GM18505 (cell line): ENCODE results near the gene PTPN1.
A peak's percentile ranks its signal among the peaks of the same experiment; 100 is the strongest.

ENCODE experiments used
- ATAC-seq: cut with Tn5 transposase; IDR thresholded peaks from one replicate; pipeline ENCODE4 v1.9.1; 2021; ENCODE audit not compliant: unreplicated experiment
- POLR2A ChIP-seq: IDR thresholded peaks from 4 replicates; pipeline ENCODE4 v1.6.1; 2011; ENCODE audit warnings: borderline replicate concordance; ENCODE audit not compliant: insufficient read depth, insufficient read length; ENCODE audit errors: extremely low read depth

Gene PTPN1

GRCh38 chr20:50513169-50514034 lies 3.2 kb downstream of the PTPN1 start:
- no peak for ATAC-seq
- peak; percentile 20 for TF ChIP-seq POLR2A

- no peak for ATAC-seq
- TF ChIP-seq POLR2A, result no peak
Measured at GRCh38 chr20:50514035-50514337, 3.8 kb downstream of the PTPN1 start.

GRCh38 chr20:50514750-50515149 lies 4.6 kb downstream of the PTPN1 start:
- no peak for TF ChIP-seq POLR2A
- no peak for ATAC-seq

GRCh38 chr20:50515471-50516106 lies 5.4 kb downstream of the PTPN1 start:
- ATAC-seq, result no peak

DNA sequence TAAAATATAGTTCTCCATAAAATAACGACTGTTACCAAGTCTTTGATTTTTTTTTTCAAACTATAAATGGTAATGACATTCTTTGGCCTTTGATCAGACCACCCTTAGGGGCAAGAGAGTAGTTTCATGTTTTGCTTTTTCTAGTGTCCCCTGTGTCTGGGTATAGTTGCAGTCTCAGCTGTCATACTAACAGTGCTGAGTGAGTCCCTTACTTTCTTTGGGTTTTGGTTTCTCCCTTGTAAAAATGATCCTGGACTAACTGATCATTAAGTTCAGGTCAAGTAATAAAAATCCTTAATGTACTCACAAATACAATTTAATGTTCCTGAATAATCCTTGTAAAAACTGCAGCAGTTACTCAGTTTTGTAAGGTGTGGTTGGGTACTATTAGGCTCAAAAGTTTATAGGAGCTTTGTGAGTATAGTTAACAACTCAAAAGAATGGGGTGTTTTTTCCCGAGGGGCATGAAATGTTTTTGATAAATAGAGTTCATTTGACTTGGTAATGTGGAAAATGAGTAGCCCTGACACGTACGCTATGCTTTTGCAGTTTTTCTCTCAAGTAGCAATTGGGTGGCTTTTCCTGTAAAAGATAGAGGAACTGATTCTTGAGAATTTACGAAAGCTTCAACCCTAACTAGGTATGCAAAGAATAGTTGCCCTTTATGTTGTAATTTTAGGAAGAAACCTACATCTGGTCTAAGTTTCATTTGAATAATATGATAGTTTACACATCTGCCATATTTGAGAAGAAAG lies 6.2 kb downstream of the PTPN1 start:
- no peak for ATAC-seq

More at GRCh38 chr20:50515471-50516106, 5.4 kb downstream of the PTPN1 start:
- TF ChIP-seq POLR2A, result no peak

DNA sequence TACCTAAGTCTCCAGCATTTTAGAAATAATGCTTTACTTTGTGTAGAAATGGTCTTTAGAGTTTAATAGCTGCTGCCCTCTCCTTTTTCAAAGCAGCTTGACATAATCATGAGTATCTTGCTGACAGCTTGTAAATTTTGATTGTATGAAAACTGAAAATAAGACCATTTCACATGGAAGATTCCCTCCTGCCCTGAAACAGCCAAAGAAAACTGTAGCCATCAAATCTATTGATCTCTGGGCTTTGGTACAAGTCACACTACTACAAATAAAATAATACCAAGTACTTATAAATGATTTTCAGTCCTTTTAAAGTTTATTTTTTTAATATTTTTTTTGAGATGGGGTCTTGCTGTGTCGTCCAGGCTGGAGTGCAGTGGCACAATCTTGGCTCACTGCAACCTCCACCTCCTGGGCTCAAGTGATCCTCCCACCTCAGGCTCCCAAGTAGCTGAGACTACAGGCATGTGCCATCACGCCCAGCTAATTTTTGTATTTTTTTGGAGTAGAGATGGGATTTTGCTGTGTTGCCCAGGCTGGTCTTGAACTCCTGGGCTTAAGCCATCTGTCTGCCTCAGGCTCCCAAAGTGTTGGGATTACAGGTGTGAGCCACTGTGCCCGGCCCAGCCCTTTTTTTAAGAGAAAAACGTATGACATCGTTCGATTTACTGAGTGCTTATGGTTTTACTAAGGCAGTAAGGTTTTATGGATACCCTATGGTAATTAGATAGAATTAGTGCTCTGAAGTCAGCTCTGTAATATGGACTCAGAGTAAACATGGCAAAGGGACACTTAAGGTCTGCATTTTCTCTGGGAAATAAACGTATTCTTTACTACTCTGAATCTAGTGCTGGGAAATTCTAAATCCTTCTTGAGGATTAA lies 7.0 kb downstream of the PTPN1 start:
- ATAC-seq, result no peak
- TF ChIP-seq POLR2A, result no peak

More for the DNA sequence above, 6.2 kb downstream of the PTPN1 start:
- peak; percentile 26 for TF ChIP-seq POLR2A

GRCh38 chr20:50517817-50518154 lies 7.6 kb downstream of the PTPN1 start:
- ATAC-seq, result no peak
- TF ChIP-seq POLR2A, result no peak

DNA sequence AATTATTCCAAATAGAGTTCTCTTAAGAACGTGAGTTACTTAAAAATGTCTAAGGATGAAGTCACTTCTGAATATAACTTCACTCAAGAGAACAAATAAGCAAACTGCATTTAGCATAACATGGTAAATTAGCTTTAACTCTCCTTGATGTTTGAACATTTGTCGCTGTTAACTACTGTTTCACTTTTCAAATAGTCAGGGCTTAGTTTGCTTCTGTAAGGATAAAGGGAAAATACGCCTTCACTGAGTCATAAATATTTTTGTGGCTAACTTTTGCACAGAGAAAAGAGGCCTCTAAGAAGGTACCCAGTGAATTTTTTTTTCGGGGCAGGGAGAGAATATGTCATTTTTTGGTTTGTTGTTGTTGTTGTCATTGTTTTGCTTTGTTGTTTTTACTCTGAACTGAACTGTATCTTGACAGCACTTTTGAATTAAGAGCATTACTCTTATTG lies 8.1 kb downstream of the PTPN1 start:
- ATAC-seq, result no peak
- TF ChIP-seq POLR2A, result no peak

- no peak for TF ChIP-seq POLR2A
- no peak for ATAC-seq
Measured at GRCh38 chr20:50519036-50519762, 9.0 kb downstream of the PTPN1 start.

- no peak for ATAC-seq
- peak; percentile 41 for TF ChIP-seq POLR2A
Measured at GRCh38 chr20:50520222-50520880, 10.2 kb downstream of the PTPN1 start.

GRCh38 chr20:50521221-50522052 lies 11.3 kb downstream of the PTPN1 start:
- ATAC-seq, result no peak
- TF ChIP-seq POLR2A, result no peak
